ENCODE measurements around the gene PTPRN2.
"Not testable (repeated sequence)": the region's sequence is repeated elsewhere in the genome, so short reads cannot be mapped to it uniquely, and the experiment has no call there.

Gene PTPRN2

DNA sequence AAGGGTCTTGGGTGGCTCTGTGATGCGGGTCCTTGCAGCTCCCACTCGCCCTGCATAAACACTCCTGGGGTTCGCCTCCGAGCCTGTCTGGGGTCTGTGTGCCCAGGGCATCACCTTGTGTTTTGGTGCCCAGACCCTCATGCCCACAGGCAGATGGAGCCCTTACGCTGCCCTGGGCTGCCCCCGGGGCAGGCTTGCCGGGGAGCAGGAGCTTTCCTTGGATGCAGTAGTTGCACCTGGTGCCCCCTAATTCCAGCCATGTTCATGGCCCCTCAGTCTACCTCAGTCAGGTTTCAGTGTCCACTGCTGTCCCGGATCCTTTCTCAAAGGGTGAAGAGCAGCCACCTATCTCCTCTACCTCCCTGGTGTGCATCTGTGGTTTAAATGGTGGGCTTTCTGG lies 396.0 kb downstream of the PTPRN2 start:
- DNase-seq = no peak

DNA sequence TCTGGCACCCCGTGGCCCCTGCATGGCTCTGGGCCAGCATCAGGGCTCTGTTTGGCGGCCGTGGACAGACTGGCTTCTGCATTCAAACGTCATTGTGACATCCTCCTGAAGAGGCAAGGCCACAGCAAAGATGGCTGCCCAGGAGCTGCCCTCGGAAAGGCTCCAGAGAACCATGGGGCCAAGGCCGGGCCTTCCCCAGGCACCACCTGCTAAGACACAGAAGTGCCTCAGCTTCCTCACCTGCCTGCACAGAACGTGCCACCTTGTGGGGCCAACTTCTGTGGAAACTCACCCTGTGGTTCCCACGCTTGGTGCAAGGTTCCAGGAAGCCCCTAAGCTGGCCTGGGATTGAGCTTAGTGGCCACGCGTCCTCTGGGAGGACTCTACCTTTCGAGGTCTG lies 396.9 kb downstream of the PTPRN2 start:
- DNase-seq = no peak

- DNase-seq = no peak
These were observed 398.9 kb downstream of the PTPRN2 start for GRCh38 chr7:158188676-158189075.

- no peak for DNase-seq
These were observed 400.0 kb downstream of the PTPRN2 start for GRCh38 chr7:158187694-158187994.

GRCh38 chr7:158186864-158187693 lies 400.5 kb downstream of the PTPRN2 start:
- no peak for DNase-seq

DNA sequence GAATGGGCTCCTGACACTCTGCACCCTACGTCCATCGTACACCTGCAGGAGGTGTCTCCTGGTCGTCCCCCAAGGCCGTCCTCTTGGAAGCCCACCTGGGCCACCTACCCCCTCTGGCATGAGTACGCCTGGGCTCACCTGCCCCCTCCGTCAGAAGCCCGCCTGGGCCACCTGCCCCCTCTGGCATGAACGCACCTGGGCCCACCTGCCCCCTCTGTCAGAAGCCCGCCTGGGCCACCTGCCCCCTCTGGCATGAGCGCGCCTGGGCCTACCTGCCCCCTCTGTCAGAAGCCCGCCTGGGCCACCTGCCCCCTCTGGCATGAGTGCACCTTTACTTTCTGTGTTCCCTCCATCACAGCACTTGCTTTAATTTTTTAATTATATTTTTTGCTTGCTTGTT lies 401.2 kb downstream of the PTPRN2 start:
- no peak for DNase-seq

DNA sequence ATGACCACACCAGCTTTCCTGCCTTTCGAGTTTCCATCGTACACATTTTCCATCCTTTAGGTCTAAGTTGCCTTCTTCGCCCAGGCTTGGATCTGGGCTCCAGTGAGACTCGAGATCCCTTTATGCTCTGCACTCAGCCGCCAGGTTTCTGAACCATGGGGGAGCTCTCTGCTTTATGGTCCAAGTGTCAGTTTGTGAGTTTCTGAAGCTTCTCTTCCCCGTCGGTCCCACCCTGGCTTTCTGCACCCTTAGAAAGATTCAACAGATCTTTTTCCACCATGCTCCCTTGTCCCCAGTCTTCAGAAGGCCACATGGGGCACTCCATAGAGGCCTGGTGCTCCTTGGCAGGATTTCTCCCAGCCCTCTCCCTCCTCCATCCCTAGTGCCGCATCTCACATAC lies 402.0 kb downstream of the PTPRN2 start:
- DNase-seq = no peak

DNA sequence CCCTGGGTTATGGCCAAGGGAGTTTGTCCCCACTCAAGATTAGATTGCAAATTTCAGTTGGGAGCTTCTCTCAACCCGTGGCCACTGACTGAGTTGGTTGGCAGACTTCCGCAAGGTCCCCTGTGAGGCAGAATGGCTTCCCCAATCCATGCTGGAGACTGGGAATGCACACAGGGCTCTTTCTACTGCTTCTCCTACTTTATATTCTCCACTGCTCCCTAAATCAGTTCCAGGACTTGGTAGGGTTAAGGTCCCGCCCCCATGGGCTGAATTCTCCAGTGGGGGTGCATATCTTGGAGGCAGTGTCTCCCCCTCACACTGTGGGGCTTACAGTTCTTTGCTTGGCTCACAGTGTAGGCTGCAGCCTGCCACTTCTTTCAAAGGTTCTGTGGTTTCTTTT lies 404.2 kb downstream of the PTPRN2 start:
- DNase-seq = no peak

DNA sequence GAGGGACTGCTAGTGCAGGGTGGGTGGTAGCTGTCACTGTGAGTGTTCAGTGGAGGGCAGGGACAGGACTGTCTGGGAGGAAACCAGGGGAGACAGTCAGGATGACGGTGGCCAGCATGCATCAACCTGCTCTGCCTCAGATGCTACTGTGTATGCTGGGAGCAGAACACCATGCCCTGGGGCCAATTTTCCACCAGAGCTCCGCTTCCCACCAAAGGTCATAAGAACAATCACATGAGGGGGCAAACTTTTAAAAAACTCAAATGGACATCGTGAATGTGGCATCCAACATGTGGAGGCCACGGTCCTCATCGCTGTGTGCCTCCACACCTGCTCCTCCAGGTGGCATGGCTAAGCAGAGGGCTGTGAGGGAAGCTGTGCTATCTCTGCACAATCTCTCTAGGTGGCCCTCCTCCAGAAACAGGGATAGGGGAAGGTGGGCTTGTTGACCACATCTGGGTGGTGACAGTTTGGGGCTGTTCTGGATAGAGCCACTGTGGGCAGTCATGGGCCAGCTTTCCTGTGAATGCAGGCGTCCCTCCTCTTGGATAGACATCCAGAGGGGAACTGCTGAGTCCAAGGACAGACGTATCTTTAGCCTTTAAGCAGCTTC lies 411.0 kb downstream of the PTPRN2 start:
- DNase-seq = no peak

GRCh38 chr7:158175779-158176178 lies 411.8 kb downstream of the PTPRN2 start:
- no peak for DNase-seq

- no peak for DNase-seq
These were observed 412.7 kb downstream of the PTPRN2 start for GRCh38 chr7:158174947-158175346.

DNA sequence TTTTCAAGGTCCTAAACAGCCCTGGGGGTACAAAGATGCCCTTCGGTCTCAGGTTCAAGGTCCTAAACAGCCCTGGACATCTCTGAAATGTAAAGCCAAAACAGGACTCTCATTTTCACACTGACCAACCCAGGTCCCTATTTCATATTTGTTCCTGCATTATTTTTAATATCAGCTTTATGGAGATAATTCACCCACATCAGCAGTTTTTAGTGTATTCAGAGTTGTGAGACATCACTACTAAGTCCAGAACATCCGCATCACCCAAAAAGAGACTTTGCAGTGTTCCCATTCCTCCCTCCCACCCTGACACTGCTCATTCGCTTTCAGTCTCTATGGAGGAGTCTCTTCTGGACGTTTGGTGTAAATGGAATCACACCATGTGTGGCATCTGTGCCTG lies 420.2 kb downstream of the PTPRN2 start:
- DNase-seq = no peak

DNA sequence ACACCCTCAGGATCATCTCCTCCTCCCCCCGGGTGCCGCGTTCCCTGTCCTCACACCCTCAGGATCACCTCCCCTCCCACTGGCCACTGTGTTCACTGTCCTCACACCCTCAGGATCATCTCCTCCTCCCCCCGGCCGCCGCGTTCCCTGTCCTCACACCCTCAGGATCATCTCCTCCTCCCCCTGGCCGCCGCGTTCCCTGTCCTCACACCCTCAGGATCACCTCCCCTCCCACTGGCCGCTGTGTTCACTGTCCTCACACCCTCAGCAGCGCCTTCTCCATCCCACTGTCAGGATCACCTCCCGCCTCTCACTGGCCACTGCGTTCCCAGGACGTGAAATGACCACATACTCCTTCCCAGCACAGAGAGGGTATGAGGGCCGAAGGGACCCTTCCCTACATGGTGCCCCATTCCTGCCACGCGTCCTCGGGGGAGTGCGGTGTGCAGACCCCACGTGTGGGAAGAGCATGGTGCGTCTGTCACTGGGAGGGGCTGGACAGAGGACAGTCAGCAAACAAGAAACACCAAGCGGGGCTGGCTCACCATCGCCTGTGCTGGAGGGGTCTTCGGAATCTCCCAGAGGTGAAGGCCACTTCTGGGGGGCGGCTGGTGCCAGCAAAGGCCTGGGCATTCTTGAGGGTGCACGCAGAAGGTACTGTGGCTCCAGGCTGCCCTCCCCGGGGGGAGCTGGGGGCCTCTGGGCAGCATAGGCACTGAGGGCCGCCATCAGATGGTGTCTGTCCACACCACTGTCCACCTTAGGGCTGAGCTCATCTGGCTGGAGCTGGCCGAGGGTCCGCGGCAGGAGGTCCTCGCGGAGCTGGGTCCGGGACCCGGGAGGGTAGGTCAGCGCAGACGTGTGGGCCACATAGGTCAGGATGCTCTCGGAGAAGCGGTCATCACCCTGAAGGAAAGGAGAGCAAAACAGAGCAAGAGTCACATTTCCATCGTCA lies 421.0 kb downstream of the PTPRN2 start:
- DNase-seq = no peak

GRCh38 chr7:158165711-158166110 lies 421.9 kb downstream of the PTPRN2 start:
- no peak for DNase-seq

- no peak for DNase-seq
These were observed 423.2 kb downstream of the PTPRN2 start for GRCh38 chr7:158164101-158165095.

DNA sequence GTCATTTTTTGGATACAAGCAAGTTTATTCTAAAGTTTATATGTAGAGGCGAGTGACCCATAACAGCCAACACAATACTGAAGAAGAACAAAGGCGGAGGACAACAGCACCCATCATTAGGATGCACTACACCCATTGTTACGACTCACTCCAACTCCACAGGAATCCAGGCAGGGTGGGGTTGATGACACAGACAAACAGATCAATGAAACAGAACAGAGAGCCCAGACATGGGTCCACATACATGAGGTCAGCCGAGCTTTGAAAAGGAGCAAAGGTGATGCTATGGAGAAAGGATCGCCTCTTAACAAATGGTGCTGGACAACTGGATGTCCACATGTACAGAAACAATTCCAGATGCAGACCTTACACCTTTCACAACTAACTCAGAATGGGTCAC lies 426.4 kb downstream of the PTPRN2 start:
- no peak for DNase-seq

GRCh38 chr7:158160199-158160598 lies 427.4 kb downstream of the PTPRN2 start:
- no peak for DNase-seq

DNA sequence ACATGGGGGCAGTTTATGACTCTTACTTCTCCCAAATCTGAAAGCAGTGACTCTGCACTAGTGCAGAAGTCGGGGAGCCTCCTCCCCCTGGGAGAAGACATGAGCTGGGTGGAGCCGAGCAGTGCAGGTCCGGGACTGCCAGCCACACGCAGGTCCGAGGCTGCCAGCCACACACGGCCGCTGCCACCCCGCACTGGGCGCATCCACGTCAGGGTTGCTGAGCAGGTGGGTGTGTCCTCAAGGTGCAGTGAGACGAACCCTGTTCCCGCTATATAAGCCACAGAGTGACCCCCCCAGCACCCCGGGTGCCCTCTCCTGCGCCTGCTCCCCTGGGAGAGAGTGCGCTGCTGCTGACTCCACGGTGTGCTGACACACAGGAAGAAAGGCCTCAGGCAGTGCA lies 430.2 kb downstream of the PTPRN2 start:
- no peak for DNase-seq

DNA sequence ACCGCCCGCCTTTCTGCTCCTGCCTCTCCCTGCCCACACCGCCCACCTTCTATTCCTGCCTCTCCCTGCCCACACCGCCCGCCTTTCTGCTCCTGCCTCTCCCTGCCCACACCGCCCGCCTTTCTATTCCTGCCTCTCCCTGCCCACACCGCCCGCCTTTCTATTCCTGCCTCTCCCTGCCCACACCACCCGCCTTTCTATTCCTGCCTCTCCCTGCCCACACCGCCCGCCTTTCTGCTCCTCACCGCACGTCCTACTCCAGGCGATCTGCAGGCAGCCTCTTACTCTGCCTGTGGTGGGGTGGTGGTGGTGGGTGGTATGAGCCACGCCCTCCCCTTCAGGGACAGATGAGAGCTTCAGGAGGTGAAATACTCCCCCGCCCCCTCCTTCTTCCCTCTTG lies 436.4 kb downstream of the PTPRN2 start:
- DNase-seq = not testable (repeated sequence)

GRCh38 chr7:158150234-158150633 lies 437.4 kb downstream of the PTPRN2 start:
- DNase-seq = no peak

GRCh38 chr7:158147431-158147830 lies 440.2 kb downstream of the PTPRN2 start:
- not testable (repeated sequence) for DNase-seq

DNA sequence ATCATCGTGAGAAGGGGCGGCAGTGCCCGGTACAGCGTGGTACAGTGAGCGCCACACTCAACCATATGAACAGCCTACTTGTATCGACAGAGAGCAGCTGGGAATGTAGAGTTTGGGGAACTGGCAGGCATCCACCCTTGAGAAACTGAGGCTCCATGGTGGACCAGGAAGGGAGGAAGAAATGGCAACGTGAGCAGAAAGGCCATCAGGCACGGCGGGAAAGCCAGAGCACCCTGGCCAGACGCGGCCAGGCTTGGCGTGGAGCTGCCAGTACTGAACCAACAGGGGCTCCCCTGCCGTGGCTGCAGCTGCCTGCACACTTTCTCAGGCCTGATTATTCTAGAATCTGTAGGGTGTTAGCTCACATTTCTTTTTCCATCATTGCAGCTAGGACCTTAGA lies 442.3 kb downstream of the PTPRN2 start:
- no peak for DNase-seq

Data from fibroblast of upper back skin (primary cell).